K562 (cell line): Measurements from ENCODE around the gene ASB13. TPM values are rescaled to one million over a fixed set of nuclear protein-coding genes. Genes with fewer than 3 reads are reported as not detected.
A peak's percentile ranks its signal among the peaks of the same experiment; 100 is the strongest.

ENCODE experiments used
- ATAC-seq: fragments of 200-7000 bp; cut with Tn5 transposase; 3 replicates; pipeline ENCODE4 v1.9.1; 2020; ENCODE audit warnings: moderate library complexity
- BruUV-seq: library from RNA; stranded (reverse); fragments of 400-500 nt; replicated peaks from 2 replicates; lab custom pipeline; 2021; lab: Mats Ljungman, UMichigan
- CTCF ChIA-PET: fragments of 300-600 bp; formaldehyde crosslinking; extraction: SDS; loops from one replicate; lab custom pipeline; 2021; ENCODE audit warnings: low intra/inter-chr PET ratio; lab: Yijun Ruan, JAX
- POLR2A ChIA-PET: fragments of 300-600, 350-650 bp; sonication (Branson Sonifier 250); formaldehyde crosslinking; extraction: SDS; loops from one replicate; lab custom pipeline; 2021; ENCODE audit warnings: antibody characterized with exemption, inconsistent platforms; lab: Yijun Ruan, JAX
- DNase-seq, 4 experiments: peaks; one replicate each; pipeline versions ENCODE4 v3.0.0 to v3.0.0-alpha.2; 2011 to 2018; ENCODE audit warnings: low spot score in 3 of 4, mixed read lengths in 3 of 4; ENCODE audit errors: extremely low read depth in 1 of 4
- FAIRE-seq: peaks from 2 replicates; lab custom pipeline; 2011; peaks lifted over from hg19 to GRCh38; lab: Jason Lieb, UNC
- H2AFZ ChIP-seq: 2 replicates; pipeline ENCODE4 v1.6.0; 2011; ENCODE audit warnings: low read depth, low read length, control low read depth, inconsistent platforms
- H3K27ac ChIP-seq: fragments of 200-600 bp; 3 replicates; pipeline ENCODE4 v1.8.0; 2011; ENCODE audit warnings: low read depth, mild to moderate bottlenecking, control low read depth, inconsistent platforms, low read length, moderate library complexity, mixed read lengths; ENCODE audit errors: extremely low read depth
- H3K27me3 ChIP-seq, 2 experiments: fragments of 300-600 bp in 1 of 2; 2 replicates in 1 of 2; 3 replicates in 1 of 2; pipeline versions ENCODE4 v1.6.0 to v1.8.0; 2011; ENCODE audit warnings: inconsistent platforms in 2 of 2, low read length in 2 of 2, mild to moderate bottlenecking in 1 of 2, mixed read lengths in 1 of 2, moderate library complexity in 1 of 2; ENCODE audit not compliant: control insufficient read depth in 2 of 2, insufficient read depth in 2 of 2
- H3K36me3 ChIP-seq: fragments of 300-600 bp; 3 replicates; pipeline ENCODE4 v1.8.0; 2011; ENCODE audit warnings: mild to moderate bottlenecking, low read length, inconsistent platforms; ENCODE audit not compliant: control insufficient read depth, insufficient read depth
- H3K4me1 ChIP-seq, 2 experiments: fragments of 200-600 bp in 1 of 2; replicated peaks in 1 of 2; 2 replicates in 1 of 2; 3 replicates in 1 of 2; pipeline versions ENCODE4 v1.5.1 to v1.8.0; 2011; ENCODE audit warnings: inconsistent platforms in 2 of 2, low read length in 2 of 2, mild to moderate bottlenecking in 1 of 2, mixed read lengths in 1 of 2, moderate library complexity in 1 of 2; ENCODE audit not compliant: control insufficient read depth in 2 of 2, insufficient read depth in 2 of 2
- H3K4me2 ChIP-seq: 2 replicates; pipeline ENCODE4 v1.6.1; 2011; ENCODE audit warnings: low read length, control low read depth, inconsistent platforms, mixed read lengths; ENCODE audit not compliant: insufficient read depth
- H3K4me3 ChIP-seq: fragments of 200-600 bp; sonication (generic), shearing (Covaris generic); 2 replicates; pipeline ENCODE4 v1.5.1; 2016; ENCODE audit warnings: control low read depth, inconsistent platforms
- H3K79me2 ChIP-seq: fragments of 200-600 bp; 3 replicates; pipeline ENCODE4 v1.8.0; 2011; ENCODE audit warnings: low read length, inconsistent platforms; ENCODE audit not compliant: control insufficient read depth, insufficient read depth
- H3K9ac ChIP-seq, 2 experiments: 2 replicates each; pipeline versions ENCODE4 v1.6.0 to v1.6.1; 2011; ENCODE audit warnings: low read depth in 2 of 2, low read length in 2 of 2, control low read depth in 1 of 2, inconsistent platforms in 1 of 2, mild to moderate bottlenecking in 1 of 2, mixed read lengths in 1 of 2; ENCODE audit not compliant: insufficient read depth in 1 of 2
- H3K9me1 ChIP-seq: one replicate; pipeline ENCODE4 v1.6.0; 2011; ENCODE audit warnings: inconsistent platforms, mild to moderate bottlenecking, low read length, moderate library complexity; ENCODE audit not compliant: control insufficient read depth, insufficient read depth
- H3K9me3 ChIP-seq: replicated peaks from 2 replicates; pipeline ENCODE4 v1.5.1; 2011; ENCODE audit warnings: low read depth, low read length, inconsistent platforms; ENCODE audit not compliant: control insufficient read depth, insufficient read depth
- H4K20me1 ChIP-seq: replicated peaks from 2 replicates; pipeline ENCODE4 v1.6.1; 2011; ENCODE audit warnings: low read length, inconsistent platforms, mixed read lengths; ENCODE audit not compliant: control insufficient read depth, insufficient read depth
- ATF1 ChIP-seq, 2 experiments: fragments of 450-650 bp in 1 of 2; IDR thresholded peaks; 2 replicates each; pipeline ENCODE4 v1.6.1; 2016; ENCODE audit warnings: missing compliant biosample characterization in 1 of 2, missing genetic modification characterization in 1 of 2
- CHD1 ChIP-seq: fragments of 200-600 bp; sonication (generic); IDR thresholded peaks from one replicate; pipeline ENCODE4 v1.6.1; 2012; ENCODE audit warnings: mild to moderate bottlenecking, moderate library complexity, low read length, inconsistent platforms
- FOXK2 ChIP-seq, 2 experiments: fragments of 450-650 bp; IDR thresholded peaks in 1 of 2; conservative IDR thresholded peaks in 1 of 2; 2 replicates each; pipeline ENCODE4 v1.6.1; 2016; ENCODE audit warnings: low read depth in 2 of 2, mild to moderate bottlenecking in 1 of 2
- FOXP1 ChIP-seq: sonication (generic); formaldehyde crosslinking; IDR thresholded peaks from 2 replicates; pipeline ENCODE4 v1.8.0; 2022; ENCODE audit warnings: mild to moderate bottlenecking, missing genetic modification reagents
- HDAC1 ChIP-seq, 2 experiments: fragments of 450-650 bp; IDR thresholded peaks; 2 replicates each; pipeline ENCODE4 v1.6.1; 2016 to 2017; ENCODE audit warnings: inconsistent platforms in 1 of 2, mild to moderate bottlenecking in 1 of 2, moderate library complexity in 1 of 2
- NR4A1 ChIP-seq, 2 experiments: fragments of 250-450 bp in 1 of 2; fragments of 450-650 bp in 1 of 2; sonication (Bioruptor Pico) in 1 of 2; IDR thresholded peaks; 2 replicates each; pipeline versions ENCODE4 v1.4.0 to v1.6.1; 2016 to 2020; ENCODE audit warnings: mild to moderate bottlenecking in 2 of 2, missing compliant biosample characterization in 1 of 2, missing genetic modification characterization in 1 of 2, moderate library complexity in 1 of 2
- TOE1 ChIP-seq, 2 experiments: fragments of 450-650 bp in 1 of 2; sonication (generic) in 1 of 2; formaldehyde crosslinking in 1 of 2; IDR thresholded peaks; 2 replicates each; pipeline versions ENCODE4 v1.7.1 to v1.8.0; 2016 to 2022; ENCODE audit warnings: borderline replicate concordance in 2 of 2, mild to moderate bottlenecking in 2 of 2, antibody characterized with exemption in 1 of 2, inconsistent platforms in 1 of 2, low read depth in 1 of 2, missing genetic modification reagents in 1 of 2, moderate library complexity in 1 of 2
- ZNF143 ChIP-seq: sonication (generic); formaldehyde crosslinking; IDR thresholded peaks from 2 replicates; pipeline ENCODE4 v1.9.0; 2022; ENCODE audit warnings: mild to moderate bottlenecking, missing genetic modification reagents
- WGBS: fragments of 100-300 bp; shearing (Covaris generic); methylation state at CpG from one replicate; pipeline ENCODE4 v1.1.6; 2016; ENCODE audit warnings: low coverage, mixed read lengths; ENCODE audit not compliant: insufficient coverage; ENCODE audit errors: missing lambda C conversion rate; 5-methylcytosine and 5-hydroxymethylcytosine counted together
- in situ Hi-C: fragments of 300-500 bp; cut with MboI; formaldehyde crosslinking; loops from 4 replicates; pipeline ENCODE4 v1.15.0; 2018; ENCODE audit warnings: inconsistent platforms, mixed read lengths
- intact Hi-C: fragments of 100-400 bp; cut with micrococcal nuclease; formaldehyde crosslinking; loops from 2 replicates; pipeline ENCODE4 v1.14.2; 2022
- polyA plus RNA-seq, 8 experiments: library from polyadenylated mRNA; depleted of rRNA in 4 of 8; stranded (reverse) in 5 of 8; unstranded in 3 of 8; fragments of >200 nt; fragmentation: Nextera tagmentation in 2 of 8; fragmentation: Illumina TruSeq in 1 of 8; extraction: Ambion mirVana in 2 of 8; extraction: Trizol in 1 of 8; gene quantifications; 2 replicates each; pipeline versions ENCODE4 v1.2.1 to v1.2.3, GENCODE V29; 2011 to 2014; ENCODE audit warnings: inconsistent platforms in 1 of 8, missing spikeins in 1 of 8
- total RNA-seq, 7 experiments: library from RNA; depleted of rRNA in 6 of 7; stranded (reverse); fragments of >200 nt in 6 of 7; fragmentation: Illumina TruSeq in 2 of 7; extraction: Trizol in 2 of 7; gene quantifications; 2 replicates each; pipeline versions ENCODE4 v1.2.1 to v1.2.3, GENCODE V29; 2011 to 2021; ENCODE audit warnings: low replicate concordance in 1 of 7
- TF ChIP-seq, protein P1 (sequence below), 2 experiments: fragments of 450-650 bp; formaldehyde crosslinking in 1 of 2; IDR thresholded peaks; 2 replicates each; pipeline versions ENCODE4 v1.4.0 to v1.6.1; 2014 to 2020; ENCODE audit warnings: mild to moderate bottlenecking in 2 of 2, borderline replicate concordance in 1 of 2, low read depth in 1 of 2

Gene ASB13
- total and polyA plus RNA-seq, 9 of the 15 experiments (the other 6 are each of a cell fraction or from before 2014, with no cell fraction given): 5.2 to 28.8 (median 16.9) TPM

DNA sequence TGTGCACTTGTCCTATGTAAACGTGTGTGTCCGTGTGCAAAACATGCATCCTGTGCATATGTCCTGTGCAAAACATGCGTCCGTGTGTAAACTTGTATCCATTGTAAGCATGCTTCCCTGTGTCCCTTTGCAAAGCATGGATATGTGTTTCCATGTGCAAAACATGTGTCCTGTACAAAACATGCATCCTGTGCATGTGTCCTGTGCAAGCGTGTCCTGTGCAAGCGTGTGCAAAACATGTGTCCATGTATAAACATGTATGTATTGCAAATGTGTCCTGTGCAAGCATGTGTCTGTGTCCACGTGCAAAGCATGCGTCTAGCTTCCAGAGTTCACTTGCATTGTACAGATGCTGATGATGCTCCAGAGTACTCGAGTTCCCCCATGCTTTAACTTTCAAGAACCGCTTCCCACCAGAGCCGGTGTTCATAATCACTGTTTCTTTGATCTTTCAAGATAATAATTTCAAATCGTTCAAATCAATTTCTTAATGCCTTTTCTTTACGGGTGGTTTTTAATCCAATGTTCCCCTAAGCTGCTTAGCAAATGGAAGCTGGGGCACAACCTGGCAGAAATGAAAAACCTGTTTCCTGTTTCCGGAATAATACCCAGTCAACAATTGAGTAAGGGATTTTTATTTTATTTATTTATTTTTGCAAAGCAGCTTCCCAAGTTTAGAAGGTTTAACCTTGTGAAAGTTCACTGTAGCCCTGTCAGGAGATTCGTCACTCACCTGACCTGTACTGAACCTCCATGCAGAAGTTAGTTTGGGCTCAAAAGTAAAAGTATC is 641 bp upstream of the ASB13 start:
- peaks cover 17% of the 10 kb centered on the region; the same call in 2 of the 3 replicates for H3K79me2 ChIP-seq
- H3K36me3 ChIP-seq: no peaks in the 10 kb centered on the region
- no peaks in the 10 kb centered on the region; a peak in 1 of 5 replicates for H3K27me3 ChIP-seq
- intact Hi-C loops: no loop called here
- CTCF ChIA-PET: no interaction called here
- no peaks in the 10 kb centered on the region for H3K9me3 ChIP-seq
- H3K4me2 ChIP-seq: peak overlapping the region; percentile 100
- DNase-seq (peak in 1 of 4 experiments; percentile 8), ATAC-seq (no peak), FAIRE-seq (no peak)
- no peaks in the 10 kb centered on the region for H3K9me1 ChIP-seq
- BruUV-seq: no TSS peak
- POLR2A ChIA-PET: interaction anchor here (0.7 kb wide), 1 partner anchor 25 kb away, joined by 5 read pairs; no protein-coding TSS in a partner anchor
- peaks cover 7% of the 10 kb centered on the region; the same call in 1 of the 2 replicates for H4K20me1 ChIP-seq
- WGBS: 32% methylated on average over 15 of the region's 15 CpGs
- H3K4me1 ChIP-seq: peaks cover 5 to 11% of the 10 kb centered on the region in 2 experiments; a peak in 4 of 5 replicates
- H2AFZ ChIP-seq: peak overlapping the region; percentile 94
- H3K9ac ChIP-seq: peak overlapping the region in 1 of 2 experiments; percentile 96; a peak in 3 of 4 replicates
- H3K27ac ChIP-seq: no peak overlapping the region; the same call in 2 of the 3 replicates
- peak overlapping the region; percentile 81 for H3K4me3 ChIP-seq
- in situ Hi-C loops: no loop called here
- TF ChIP-seq NR4A1 (CRISPR knock-in tag; IDR thresholded peaks at IDR 0.05) (0 out of 2 replicates have a peak, but pooled peaks have one; percentile 51), NR4A1 (tag; IDR thresholded peaks at IDR 0.05) (no peak), FOXP1 (CRISPR knock-in tag) (peak; percentile 12; the same call in 1 of the 2 replicates), ZNF143 (CRISPR knock-in tag) (0 out of 2 replicates have a peak, but pooled peaks have one; percentile 0), CHD1 (peak; percentile 39), TOE1 (IDR thresholded peaks at IDR 0.05; ENCODE audit: borderline replicate concordance) (no peak), TOE1 (CRISPR knock-in tag; IDR thresholded peaks at IDR 0.05; ENCODE audit: borderline replicate concordance, low read depth) (0 out of 2 replicates have a peak, but pooled peaks have one; percentile 6), HDAC1 (IDR thresholded peaks at IDR 0.05) (peak in 1 of 2 experiments; percentile 59; a peak in 2 of 4 replicates), ATF1 (CRISPR knock-in tag; IDR thresholded peaks at IDR 0.05) (no peak), ATF1 (tag; IDR thresholded peaks at IDR 0.05) (peak; percentile 80), FOXK2 (conservative IDR thresholded peaks at IDR 0.05 in 1 of 2, IDR thresholded peaks at IDR 0.05 in 1 of 2; ENCODE audit: low read depth in 2 of 2) (peak in 1 of 2 experiments; percentile 39; a peak in 1 of 4 replicates)
- TF ChIP-seq, protein P1, sequence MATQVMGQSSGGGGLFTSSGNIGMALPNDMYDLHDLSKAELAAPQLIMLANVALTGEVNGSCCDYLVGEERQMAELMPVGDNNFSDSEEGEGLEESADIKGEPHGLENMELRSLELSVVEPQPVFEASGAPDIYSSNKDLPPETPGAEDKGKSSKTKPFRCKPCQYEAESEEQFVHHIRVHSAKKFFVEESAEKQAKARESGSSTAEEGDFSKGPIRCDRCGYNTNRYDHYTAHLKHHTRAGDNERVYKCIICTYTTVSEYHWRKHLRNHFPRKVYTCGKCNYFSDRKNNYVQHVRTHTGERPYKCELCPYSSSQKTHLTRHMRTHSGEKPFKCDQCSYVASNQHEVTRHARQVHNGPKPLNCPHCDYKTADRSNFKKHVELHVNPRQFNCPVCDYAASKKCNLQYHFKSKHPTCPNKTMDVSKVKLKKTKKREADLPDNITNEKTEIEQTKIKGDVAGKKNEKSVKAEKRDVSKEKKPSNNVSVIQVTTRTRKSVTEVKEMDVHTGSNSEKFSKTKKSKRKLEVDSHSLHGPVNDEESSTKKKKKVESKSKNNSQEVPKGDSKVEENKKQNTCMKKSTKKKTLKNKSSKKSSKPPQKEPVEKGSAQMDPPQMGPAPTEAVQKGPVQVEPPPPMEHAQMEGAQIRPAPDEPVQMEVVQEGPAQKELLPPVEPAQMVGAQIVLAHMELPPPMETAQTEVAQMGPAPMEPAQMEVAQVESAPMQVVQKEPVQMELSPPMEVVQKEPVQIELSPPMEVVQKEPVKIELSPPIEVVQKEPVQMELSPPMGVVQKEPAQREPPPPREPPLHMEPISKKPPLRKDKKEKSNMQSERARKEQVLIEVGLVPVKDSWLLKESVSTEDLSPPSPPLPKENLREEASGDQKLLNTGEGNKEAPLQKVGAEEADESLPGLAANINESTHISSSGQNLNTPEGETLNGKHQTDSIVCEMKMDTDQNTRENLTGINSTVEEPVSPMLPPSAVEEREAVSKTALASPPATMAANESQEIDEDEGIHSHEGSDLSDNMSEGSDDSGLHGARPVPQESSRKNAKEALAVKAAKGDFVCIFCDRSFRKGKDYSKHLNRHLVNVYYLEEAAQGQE (IDR thresholded peaks at IDR 0.05; ENCODE audit: borderline replicate concordance): no peak; the same call in 1 of the 2 replicates
- TF ChIP-seq, protein P1 (CRISPR knock-in tag; IDR thresholded peaks at IDR 0.05; ENCODE audit: low read depth): no peak
